Superior temporal gyrus (tissue), 1 donor: ENCODE results near the gene SLC4A3.

Experiments used
- DNase-seq: peaks from one replicate; pipeline ENCODE4 v3.0.0-alpha.2; 2016; ENCODE audit errors: extremely low spot score

Gene SLC4A3, protein sequence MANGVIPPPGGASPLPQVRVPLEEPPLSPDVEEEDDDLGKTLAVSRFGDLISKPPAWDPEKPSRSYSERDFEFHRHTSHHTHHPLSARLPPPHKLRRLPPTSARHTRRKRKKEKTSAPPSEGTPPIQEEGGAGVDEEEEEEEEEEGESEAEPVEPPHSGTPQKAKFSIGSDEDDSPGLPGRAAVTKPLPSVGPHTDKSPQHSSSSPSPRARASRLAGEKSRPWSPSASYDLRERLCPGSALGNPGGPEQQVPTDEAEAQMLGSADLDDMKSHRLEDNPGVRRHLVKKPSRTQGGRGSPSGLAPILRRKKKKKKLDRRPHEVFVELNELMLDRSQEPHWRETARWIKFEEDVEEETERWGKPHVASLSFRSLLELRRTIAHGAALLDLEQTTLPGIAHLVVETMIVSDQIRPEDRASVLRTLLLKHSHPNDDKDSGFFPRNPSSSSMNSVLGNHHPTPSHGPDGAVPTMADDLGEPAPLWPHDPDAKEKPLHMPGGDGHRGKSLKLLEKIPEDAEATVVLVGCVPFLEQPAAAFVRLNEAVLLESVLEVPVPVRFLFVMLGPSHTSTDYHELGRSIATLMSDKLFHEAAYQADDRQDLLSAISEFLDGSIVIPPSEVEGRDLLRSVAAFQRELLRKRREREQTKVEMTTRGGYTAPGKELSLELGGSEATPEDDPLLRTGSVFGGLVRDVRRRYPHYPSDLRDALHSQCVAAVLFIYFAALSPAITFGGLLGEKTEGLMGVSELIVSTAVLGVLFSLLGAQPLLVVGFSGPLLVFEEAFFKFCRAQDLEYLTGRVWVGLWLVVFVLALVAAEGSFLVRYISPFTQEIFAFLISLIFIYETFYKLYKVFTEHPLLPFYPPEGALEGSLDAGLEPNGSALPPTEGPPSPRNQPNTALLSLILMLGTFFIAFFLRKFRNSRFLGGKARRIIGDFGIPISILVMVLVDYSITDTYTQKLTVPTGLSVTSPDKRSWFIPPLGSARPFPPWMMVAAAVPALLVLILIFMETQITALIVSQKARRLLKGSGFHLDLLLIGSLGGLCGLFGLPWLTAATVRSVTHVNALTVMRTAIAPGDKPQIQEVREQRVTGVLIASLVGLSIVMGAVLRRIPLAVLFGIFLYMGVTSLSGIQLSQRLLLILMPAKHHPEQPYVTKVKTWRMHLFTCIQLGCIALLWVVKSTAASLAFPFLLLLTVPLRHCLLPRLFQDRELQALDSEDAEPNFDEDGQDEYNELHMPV

GRCh38 chr2:219627103-219628100 is at the start of gene SLC4A3:
SLC4A3 (plus strand) TSS chr2:219627630; CDS start chr2:219627993, 363 bp downstream.
- DNase-seq: no peak

DNA sequence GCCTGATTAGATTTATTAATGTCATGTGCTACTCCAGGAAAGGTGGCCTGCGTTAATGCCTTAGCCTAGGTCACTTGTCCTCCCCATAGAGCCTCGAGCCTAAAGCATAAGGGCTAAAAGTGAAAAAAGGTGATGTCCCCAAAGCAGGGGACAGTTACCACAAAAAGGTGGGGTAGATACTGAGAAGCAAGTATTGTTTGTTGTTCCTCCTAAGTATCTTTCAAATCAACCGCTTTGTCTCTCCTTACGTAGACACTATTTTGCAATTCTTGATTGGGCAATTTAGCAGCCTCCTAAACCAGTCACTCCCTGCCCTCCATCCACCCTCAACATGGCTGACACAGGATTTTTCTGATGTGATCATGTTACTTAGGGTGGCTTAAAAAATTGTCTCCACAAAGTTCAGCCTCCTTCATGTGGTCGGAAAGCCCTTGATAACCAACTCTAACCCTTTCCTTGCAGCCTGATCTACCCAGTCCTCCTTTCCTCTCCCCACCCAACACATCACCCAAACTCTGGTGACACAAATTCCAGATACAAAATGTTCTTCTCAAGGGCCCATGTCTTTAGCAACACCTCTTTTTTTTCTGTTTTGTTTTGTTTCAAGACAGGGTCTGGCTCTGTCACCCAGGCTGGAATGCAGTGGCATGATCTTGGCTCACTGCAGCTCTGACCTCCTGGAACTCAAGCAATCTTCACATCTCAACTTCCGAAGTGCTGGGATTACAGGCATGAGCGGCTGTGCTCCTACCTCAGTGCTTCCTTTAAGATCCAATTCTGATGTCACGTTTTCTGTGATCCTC is 48.4 kb upstream of the SLC4A3 start:
- no peak for DNase-seq

- DNase-seq: no peak
These were observed 46.1 kb upstream of the SLC4A3 start for GRCh38 chr2:219581346-219581745.

GRCh38 chr2:219591091-219591490 is 36.3 kb upstream of the SLC4A3 start:
- DNase-seq: no peak

DNA sequence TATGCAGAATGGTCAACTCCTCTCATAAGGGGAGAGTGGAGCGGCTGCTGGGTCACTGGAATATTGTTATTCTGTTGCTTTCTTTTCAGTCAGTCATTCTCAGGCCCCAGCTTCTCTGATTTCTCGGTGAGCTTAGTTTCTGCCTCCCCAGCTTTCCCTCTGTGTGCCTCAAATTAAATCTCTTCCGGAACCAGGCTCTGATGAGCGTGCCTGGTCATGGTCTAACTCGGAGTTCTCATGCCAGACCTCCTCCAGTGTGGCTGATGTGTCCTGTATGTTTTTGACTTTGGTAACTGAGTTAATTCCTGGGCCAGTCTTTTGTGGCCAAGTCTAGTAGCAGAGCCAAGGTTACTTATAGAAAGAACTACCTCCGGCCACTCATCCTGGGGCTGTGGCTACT is 34.7 kb upstream of the SLC4A3 start:
- DNase-seq: no peak

DNA sequence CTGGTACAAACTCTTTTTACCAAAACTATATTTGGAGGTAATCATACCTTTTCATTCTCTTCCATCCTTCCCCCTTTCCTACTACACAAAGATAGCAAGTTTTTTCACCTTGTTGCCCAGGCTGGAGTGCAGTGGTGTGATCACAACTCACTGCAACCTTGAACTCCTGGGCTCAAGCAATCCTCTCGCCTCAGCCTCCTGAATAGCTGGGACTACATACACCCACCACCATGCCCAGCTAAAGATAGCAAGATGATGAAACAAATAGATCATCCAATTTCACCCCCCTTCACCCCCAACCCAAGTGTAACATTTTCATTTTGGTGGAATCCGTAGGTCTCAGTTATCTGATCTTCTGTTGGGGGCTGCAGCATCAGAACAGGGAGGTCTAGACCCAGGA is 34.3 kb upstream of the SLC4A3 start:
- no peak for DNase-seq

- DNase-seq: no peak
These were observed 32.2 kb upstream of the SLC4A3 start for GRCh38 chr2:219595256-219595655.

DNA sequence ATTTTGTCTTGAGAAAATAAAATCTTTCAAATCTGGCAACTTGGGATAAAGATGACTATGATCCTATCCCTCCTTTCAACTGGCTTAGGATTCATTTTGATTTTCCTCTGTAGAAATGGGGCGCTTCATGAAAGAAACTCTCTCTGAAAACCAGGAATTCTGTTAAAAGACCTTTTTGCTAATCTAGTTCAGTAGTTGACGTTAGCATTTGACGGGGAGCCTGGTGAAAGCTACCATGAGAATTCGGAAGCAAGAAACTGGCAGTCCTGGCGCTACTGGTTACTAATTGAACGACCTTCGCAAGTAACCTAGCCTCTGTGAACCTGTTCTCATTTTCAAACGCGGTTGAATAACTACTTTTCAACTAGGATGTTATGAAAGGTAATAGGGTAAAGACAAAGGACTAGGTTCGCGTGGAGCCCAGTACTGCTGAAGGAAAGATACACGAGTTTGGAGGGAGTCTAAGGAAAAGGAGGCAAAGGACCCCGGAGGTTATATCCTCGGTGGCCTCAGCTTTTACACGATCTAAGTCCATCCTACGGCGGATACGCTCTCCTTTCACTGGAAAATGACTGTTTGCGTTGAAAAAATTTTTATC is 30.4 kb upstream of the SLC4A3 start:
- DNase-seq: peak; percentile 55

DNA sequence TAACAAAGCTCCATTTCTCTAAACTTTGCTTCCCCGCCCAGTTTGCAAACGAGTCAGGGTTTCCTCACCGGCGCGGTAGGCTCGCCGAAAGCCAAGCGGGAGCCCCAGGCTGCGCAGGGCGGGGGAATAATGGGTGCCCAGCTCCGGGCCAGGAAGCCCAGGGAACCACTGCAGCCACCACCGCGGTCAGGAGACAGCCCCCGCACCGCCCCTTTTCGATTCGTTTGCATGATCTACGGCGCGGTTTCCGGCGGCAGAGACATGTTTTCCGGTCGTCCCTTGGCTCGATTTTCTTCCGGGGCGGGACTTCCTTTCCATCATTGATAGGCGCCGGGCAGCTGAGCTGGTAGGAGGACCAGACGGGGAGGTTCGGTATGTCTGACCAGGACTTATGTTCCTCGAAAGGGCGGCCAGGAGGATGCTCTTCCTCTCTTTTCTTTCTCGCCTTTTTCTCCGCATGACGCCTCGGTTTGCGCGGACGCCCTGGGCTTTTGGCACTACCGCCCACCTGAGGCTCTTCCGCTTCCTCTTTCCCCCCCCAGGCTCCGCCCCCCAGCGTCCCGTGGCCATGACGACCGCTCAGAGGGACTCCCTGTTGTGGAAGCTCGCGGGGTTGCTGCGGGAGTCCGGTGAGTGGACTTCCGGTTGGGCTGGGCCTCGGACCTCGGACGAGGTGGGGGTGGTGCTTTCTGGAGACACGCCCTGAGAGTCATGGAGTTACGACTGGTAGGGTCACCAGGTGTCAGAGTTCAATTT is 29.7 kb upstream of the SLC4A3 start, which contains the start of gene STK11IP:
Gene STK11IP, plus strand, starts transcription at position 306 of the 756 bp plus-strand sequence. Its CDS starts 263 bp downstream, at position 569.
- peak; percentile 98 for DNase-seq

- no peak for DNase-seq
These were observed 28.9 kb upstream of the SLC4A3 start for GRCh38 chr2:219598308-219599078.

- DNase-seq: no peak
These were observed 23.7 kb upstream of the SLC4A3 start for GRCh38 chr2:219603771-219604170.

GRCh38 chr2:219605607-219605954 is 21.8 kb upstream of the SLC4A3 start:
- DNase-seq: no peak

DNA sequence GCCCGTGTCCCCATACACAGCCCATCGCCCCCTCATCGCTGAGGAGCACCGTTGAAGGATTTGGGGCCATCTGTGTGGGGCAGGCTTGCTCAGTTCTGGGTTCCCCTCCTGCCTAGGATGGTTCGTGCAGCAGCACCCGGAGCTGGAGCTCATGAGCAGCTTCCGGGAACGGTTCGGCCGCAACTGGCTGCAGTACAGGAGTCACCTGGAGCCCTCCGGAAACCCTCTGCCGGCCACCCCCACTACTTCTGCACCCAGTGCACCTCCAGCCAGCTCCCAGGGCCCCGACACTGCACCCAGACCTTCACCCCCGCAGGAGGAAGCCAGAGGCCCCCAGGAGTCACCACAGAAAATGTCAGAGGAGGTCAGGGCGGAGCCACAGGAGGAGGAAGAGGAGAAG is 19.5 kb upstream of the SLC4A3 start:
- DNase-seq: no peak

DNA sequence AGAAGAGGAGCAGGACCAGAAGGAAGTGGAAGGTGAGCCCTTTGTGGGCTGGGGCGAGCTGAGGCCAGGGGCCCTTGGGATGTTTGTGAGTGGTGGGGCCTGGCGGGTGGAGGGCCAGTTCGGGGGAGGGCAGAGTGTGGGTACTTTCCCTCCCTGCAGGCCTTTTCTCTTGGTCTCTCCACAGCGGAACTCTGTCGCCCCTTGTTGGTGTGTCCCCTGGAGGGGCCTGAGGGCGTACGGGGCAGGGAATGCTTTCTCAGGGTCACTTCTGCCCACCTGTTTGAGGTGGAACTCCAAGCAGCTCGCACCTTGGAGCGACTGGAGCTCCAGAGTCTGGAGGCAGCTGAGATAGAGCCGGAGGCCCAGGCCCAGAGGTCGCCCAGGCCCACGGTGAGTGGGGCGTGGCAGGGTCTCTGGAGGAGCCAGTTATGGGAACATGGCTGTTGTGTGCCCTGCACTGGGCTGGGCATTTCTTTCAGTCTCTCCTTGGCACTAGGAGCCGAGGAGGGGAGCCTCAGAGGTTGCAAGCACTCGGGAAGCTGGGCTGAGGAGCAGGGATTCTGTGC is 18.9 kb upstream of the SLC4A3 start:
- no peak for DNase-seq

DNA sequence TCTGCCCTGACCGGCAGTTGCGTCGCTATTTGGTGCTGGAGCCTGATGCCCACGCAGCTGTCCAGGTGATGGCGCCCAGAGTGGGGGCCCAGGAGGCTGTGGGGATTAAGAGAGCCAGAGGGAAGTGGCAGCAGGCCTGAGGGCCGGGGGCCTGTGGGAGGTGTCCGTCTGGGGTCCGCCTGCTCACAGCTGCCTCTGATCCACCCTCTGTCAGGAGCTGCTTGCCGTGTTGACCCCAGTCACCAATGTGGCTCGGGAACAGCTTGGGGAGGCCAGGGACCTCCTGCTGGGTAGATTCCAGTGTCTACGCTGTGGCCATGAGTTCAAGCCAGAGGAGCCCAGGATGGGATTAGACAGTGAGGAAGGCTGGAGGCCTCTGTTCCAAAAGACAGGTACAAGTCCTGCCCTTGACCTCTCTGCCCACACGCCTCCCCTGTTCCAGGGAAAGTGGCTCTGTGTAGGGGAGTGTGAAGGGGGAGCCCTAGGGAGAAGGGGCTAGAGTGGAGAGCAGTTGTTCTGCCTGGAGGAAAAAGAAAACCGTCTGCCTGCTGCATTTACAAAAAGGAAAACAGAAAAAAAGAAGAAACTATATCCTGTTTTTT is 18.2 kb upstream of the SLC4A3 start:
- DNase-seq: no peak

DNA sequence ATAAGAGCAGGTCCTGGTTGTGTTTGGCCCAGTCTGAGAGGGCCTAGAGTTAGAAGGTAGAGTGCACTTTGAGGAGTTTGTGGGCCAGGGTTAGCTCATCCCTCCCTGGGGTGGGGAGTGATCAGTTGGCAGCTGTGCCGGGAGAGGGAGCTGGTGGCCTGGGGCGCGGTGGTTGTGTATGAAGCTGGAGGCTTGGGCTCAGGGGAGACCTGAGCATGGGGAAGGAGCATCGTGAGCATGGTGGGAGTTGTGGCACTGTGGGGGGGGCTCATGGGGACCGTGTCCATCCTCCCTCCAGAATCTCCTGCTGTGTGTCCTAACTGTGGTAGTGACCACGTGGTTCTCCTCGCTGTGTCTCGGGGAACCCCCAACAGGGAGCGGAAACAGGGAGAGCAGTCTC is 16.1 kb upstream of the SLC4A3 start:
- no peak for DNase-seq

- no peak for DNase-seq
These were observed 15.4 kb upstream of the SLC4A3 start for GRCh38 chr2:219611866-219612576.
